HepG2 (cell line): ENCODE measurements around the gene TP73.

ENCODE experiments used
- CEBPG ChIP-seq: IDR thresholded peaks from 2 replicates; pipeline ENCODE4 v1.6.1; 2016
- GTF2F1 ChIP-seq: fragments of 150-350 bp; IDR thresholded peaks from 2 replicates; pipeline ENCODE4 v1.6.1; 2014; ENCODE audit warnings: low read length
- HNF4A ChIP-seq: sonication (generic); formaldehyde crosslinking; IDR thresholded peaks from 2 replicates; pipeline ENCODE4 v1.4.0; 2020; ENCODE audit warnings: missing genetic modification reagents
- JUNB ChIP-seq: sonication (generic); formaldehyde crosslinking; IDR thresholded peaks from 2 replicates; pipeline ENCODE4 v1.8.0; 2022; ENCODE audit warnings: missing genetic modification reagents, mild to moderate bottlenecking, borderline replicate concordance
- KLF6 ChIP-seq: IDR thresholded peaks from 2 replicates; pipeline ENCODE4 v1.8.0; 2016; ENCODE audit warnings: missing biosample characterization, missing genetic modification reagents
- SMC3 ChIP-seq: IDR thresholded peaks from 2 replicates; pipeline ENCODE4 v1.6.1; 2011; ENCODE audit warnings: low read length, improper control_type of control experiment
- TAF15 ChIP-seq: fragments of 200-400 bp; formaldehyde crosslinking; IDR thresholded peaks from one replicate; pipeline ENCODE4 v1.6.1; 2018; ENCODE audit warnings: mild to moderate bottlenecking, low read depth, low read length; ENCODE audit not compliant: poor library complexity, severe bottlenecking
- TEAD2 ChIP-seq: sonication (generic); formaldehyde crosslinking; IDR thresholded peaks from 2 replicates; pipeline ENCODE4 v1.9.0; 2021; ENCODE audit warnings: missing genetic modification reagents
- ZIK1 ChIP-seq: sonication (generic); formaldehyde crosslinking; IDR thresholded peaks from 2 replicates; pipeline ENCODE4 v1.5.0; 2020; ENCODE audit warnings: mild to moderate bottlenecking, low read depth, missing genetic modification reagents, borderline replicate concordance
- ZNF720 ChIP-seq: sonication (generic); formaldehyde crosslinking; IDR thresholded peaks from 2 replicates; pipeline ENCODE4 v1.4.0; 2020; ENCODE audit warnings: missing genetic modification reagents
- TF ChIP-seq, protein P1 (sequence below): IDR thresholded peaks from 2 replicates; pipeline ENCODE4 v1.6.1; 2016; ENCODE audit warnings: missing biosample characterization, missing genetic modification reagents, low read depth
- TF ChIP-seq, protein P2 (sequence below): sonication (generic); formaldehyde crosslinking; IDR thresholded peaks from 2 replicates; pipeline ENCODE4 v1.5.1; 2020; ENCODE audit warnings: missing genetic modification reagents, mild to moderate bottlenecking, borderline replicate concordance
- TF ChIP-seq, protein P3 (sequence below): IDR thresholded peaks from 2 replicates; pipeline ENCODE4 v1.6.1; 2012; ENCODE audit warnings: inconsistent platforms
- TF ChIP-seq, protein P4 (sequence below): sonication (generic); formaldehyde crosslinking; IDR thresholded peaks from 2 replicates; pipeline ENCODE4 v1.4.0; 2020; ENCODE audit warnings: missing genetic modification reagents, mild to moderate bottlenecking, borderline replicate concordance

DNA sequence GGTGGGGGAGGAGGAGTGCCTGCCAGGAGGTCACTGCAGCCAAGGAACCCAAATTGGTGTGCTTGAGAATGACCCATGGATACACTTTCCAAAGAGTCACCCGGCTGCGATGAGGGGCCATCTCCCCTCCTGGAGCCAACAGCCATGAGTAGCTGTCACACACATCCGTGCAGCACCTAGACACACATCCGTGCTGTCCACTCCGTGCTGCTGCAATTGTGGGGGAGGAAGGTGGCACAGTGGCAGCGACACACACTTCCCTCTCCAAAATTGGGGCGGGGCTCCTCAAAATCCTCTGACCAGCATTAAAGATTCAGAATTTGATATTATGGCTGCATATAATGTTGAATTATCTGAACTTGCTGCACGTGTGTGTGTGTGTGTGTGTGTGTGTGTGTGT lies 15.8 kb downstream of the TP73 start:
- TF ChIP-seq JUNB (no peak), TAF15 (no peak), HNF4A (CRISPR knock-in tag) (no peak), SMC3 (no peak), TEAD2 (CRISPR knock-in tag) (no peak), ZIK1 (CRISPR knock-in tag) (no peak), ZNF720 (no peak), KLF6 (CRISPR knock-in tag) (no peak), CEBPG (CRISPR knock-in tag) (no peak), GTF2F1 (no peak)
- TF ChIP-seq, protein P1, sequence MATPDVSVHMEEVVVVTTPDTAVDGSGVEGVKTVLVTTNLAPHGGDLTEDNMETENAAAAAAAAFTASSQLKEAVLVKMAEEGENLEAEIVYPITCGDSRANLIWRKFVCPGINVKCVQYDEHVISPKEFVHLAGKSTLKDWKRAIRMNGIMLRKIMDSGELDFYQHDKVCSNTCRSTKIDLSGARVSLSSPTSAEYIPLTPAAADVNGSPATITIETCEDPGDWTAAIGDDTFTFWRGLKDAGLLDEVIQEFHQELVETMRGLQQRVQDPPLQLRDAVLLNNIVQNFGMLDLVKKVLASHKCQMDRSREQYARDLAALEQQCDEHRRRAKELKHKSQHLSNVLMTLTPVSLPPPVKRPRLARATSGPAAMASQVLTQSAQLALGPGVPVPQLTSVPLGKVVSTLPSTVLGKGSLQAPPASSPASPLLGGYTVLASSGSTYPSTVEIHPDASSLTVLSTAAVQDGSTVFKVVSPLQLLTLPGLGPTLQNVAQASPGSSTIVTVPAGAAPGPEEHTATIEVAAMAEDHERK: no peak
- TF ChIP-seq, protein P2, sequence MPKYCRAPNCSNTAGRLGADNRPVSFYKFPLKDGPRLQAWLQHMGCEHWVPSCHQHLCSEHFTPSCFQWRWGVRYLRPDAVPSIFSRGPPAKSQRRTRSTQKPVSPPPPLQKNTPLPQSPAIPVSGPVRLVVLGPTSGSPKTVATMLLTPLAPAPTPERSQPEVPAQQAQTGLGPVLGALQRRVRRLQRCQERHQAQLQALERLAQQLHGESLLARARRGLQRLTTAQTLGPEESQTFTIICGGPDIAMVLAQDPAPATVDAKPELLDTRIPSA (CRISPR knock-in tag): no peak
- TF ChIP-seq, protein P3, sequence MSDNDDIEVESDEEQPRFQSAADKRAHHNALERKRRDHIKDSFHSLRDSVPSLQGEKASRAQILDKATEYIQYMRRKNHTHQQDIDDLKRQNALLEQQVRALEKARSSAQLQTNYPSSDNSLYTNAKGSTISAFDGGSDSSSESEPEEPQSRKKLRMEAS: no peak
- TF ChIP-seq, protein P4, sequence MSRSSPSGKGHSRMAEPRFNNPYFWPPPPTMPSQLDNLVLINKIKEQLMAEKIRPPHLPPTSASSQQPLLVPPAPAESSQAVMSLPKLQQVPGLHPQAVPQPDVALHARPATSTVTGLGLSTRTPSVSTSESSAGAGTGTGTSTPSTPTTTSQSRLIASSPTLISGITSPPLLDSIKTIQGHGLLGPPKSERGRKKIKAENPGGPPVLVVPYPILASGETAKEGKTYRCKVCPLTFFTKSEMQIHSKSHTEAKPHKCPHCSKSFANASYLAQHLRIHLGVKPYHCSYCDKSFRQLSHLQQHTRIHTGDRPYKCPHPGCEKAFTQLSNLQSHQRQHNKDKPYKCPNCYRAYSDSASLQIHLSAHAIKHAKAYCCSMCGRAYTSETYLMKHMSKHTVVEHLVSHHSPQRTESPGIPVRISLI (CRISPR knock-in tag): no peak
